ENCODE data around the gene HRCT1.

The HRCT1 gene

DNA sequence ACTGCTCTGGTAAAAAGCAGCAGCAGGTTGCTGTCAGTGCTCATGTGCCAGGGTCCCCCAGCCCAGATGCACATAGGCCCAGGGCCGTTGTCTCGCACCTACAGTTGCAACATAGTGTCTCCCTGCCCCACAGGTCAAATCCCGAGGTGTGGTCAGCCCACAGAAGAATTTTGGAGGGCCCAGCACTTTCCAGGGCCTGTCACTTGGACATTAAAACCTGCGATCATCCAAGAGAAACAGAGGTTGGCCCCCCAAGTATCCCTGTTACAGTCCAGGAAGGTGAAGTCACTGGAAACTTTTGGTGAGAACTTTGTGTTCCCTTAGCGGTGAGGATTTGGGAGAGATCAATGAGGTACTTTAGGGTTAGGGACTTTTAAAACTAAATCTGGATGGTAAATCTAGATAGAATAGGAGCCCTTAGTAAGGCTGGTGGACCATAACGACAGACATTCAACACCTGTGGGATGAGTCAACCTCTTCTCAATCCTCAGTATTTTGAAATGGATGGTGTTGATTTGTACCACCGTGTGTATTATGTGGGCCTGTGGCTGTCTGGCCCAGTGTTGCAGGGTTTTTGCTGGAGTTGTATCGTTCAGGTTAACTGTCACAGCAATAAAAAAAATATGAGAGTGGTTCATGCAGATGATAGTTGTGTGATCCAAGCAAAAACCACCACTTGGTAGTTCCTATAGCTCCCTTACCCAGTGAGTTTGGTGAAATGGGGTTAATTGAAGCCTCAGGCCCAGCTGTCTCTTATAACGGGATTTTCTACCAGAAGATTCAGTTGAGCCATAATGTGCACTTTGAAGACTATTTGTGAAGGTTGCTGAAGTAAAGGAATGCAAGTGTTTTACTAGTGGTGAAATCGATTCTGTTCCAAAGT is 32.7 kb downstream of the HRCT1 start:
- POLR2A ChIA-PET, result no interaction called here
- no peak for DNase-seq (ENCODE audit: extremely low spot score)
- TF ChIP-seq, protein P1, sequence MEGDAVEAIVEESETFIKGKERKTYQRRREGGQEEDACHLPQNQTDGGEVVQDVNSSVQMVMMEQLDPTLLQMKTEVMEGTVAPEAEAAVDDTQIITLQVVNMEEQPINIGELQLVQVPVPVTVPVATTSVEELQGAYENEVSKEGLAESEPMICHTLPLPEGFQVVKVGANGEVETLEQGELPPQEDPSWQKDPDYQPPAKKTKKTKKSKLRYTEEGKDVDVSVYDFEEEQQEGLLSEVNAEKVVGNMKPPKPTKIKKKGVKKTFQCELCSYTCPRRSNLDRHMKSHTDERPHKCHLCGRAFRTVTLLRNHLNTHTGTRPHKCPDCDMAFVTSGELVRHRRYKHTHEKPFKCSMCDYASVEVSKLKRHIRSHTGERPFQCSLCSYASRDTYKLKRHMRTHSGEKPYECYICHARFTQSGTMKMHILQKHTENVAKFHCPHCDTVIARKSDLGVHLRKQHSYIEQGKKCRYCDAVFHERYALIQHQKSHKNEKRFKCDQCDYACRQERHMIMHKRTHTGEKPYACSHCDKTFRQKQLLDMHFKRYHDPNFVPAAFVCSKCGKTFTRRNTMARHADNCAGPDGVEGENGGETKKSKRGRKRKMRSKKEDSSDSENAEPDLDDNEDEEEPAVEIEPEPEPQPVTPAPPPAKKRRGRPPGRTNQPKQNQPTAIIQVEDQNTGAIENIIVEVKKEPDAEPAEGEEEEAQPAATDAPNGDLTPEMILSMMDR (IDR thresholded peaks at IDR 0.05; ENCODE audit: control extremely low read depth, extremely low read depth, low read depth, missing control alignments), result no peak
- CTCF ChIA-PET, result interaction anchor here (1.0 to 1.3 kb wide), 2 partner anchors 16 to 20 kb away, joined by 3 read pairs; no protein-coding TSS in a partner anchor

DNA sequence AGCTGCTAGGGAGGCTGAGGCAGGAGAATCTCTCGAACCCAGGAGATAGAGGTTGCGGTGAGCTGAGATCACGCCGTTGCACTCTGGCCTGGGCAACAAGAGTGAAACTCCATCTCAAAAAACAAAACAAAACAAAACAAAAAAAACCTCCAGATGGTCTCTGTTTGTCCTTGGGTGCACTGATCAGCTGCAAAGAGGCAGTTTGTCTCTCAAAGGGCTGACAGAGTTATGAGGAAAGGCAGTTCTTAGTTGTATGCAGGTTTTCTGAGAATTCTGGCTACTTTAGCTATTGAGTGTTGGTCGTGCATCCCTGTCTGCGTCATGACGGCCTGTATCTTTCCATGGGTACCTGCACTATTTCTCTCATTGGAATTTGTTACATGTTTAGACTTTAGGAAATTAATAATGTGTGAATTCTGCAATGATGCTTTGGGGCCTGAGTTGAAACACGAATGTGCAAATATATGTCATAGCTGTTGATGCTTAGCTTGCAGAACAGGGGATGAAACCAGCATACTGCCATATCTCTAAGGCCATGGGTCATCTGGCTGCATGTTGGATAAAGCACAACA is 33.8 kb downstream of the HRCT1 start:
- CTCF ChIA-PET, result interaction anchor here (1.0 to 2.5 kb wide), 5 partner anchors 15 to 84 kb away, joined by 3 to 13 read pairs (median 9); no protein-coding TSS in a partner anchor

GRCh38 chr9:35940458-35941407 is 34.7 kb downstream of the HRCT1 start:
- ChIA-PET POLR2A (no interaction called here), CTCF (interaction anchor here (0.8 to 2.5 kb wide), 8 partner anchors 9 to 83 kb away, joined by 3 to 13 read pairs (median 4); no protein-coding TSS in a partner anchor)
- TF ChIP-seq, protein P1 (IDR thresholded peaks at IDR 0.05; ENCODE audit: control extremely low read depth, extremely low read depth, low read depth, missing control alignments), result no peak
- DNase-seq (ENCODE audit: extremely low spot score), result no peak

More for the DNA sequence above, 33.8 kb downstream of the HRCT1 start:
- no peak for DNase-seq (ENCODE audit: extremely low spot score)
- POLR2A ChIA-PET, result no interaction called here
- TF ChIP-seq, protein P1 (IDR thresholded peaks at IDR 0.05; ENCODE audit: control extremely low read depth, extremely low read depth, low read depth, missing control alignments), result no peak

DNA sequence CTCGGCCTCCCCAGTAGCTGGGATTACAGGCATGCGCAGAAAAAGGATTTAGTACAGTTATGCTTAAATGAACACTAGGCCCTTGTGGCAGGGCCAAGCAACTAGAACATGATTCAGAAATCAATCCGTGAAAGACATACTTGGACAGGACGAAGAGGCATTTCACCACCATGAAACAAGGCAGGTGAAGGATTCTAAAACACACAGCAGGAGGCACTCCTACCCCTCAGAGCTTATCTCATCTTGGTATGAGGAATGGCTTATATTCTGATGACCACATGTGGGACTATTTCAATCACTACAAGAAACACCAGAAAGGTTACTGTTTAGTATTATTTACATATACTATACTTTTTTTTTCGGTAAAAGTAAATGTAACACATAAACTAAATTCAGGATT is 36.3 kb downstream of the HRCT1 start:
- DNase-seq (ENCODE audit: extremely low spot score), result no peak
- CTCF ChIA-PET, result interaction anchor here (1.0 to 3.0 kb wide), 4 partner anchors 11 to 39 kb away, joined by 4 to 11 read pairs (median 8); no protein-coding TSS in a partner anchor
- TF ChIP-seq, protein P1 (IDR thresholded peaks at IDR 0.05; ENCODE audit: control extremely low read depth, extremely low read depth, low read depth, missing control alignments), result no peak
- POLR2A ChIA-PET, result no interaction called here

DNA sequence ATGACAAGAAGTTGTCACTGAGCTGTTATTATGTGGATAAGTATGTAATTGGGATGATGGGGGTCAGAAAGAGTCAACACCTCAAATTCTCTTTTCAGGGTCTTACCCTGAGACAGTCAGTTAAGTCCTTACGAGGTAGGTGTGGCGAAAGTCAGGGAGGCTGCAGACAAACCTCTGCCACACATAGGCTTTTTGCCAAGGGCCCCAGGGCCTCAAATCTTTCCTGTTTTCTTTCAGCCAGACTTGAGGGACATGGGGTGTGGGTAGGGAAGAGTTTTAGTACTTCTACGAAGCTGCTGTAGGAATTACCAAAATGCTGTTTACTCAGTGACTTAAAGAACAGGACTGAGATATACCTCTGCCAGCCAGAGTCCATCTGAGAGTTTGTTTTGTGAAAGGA is 38.2 kb downstream of the HRCT1 start:
- TF ChIP-seq, protein P1 (IDR thresholded peaks at IDR 0.05; ENCODE audit: control extremely low read depth, extremely low read depth, low read depth, missing control alignments), result no peak
- CTCF ChIA-PET, result interaction anchor here (0.7 to 4.2 kb wide), 11 partner anchors 8 to 246 kb away, joined by 3 to 33 read pairs (median 8); partner anchors contain the start of genes CLTA and OR2S2
- POLR2A ChIA-PET, result no interaction called here
- no peak for DNase-seq (ENCODE audit: extremely low spot score)
